Measurements from ENCODE around the gene RAB14.

DNA sequence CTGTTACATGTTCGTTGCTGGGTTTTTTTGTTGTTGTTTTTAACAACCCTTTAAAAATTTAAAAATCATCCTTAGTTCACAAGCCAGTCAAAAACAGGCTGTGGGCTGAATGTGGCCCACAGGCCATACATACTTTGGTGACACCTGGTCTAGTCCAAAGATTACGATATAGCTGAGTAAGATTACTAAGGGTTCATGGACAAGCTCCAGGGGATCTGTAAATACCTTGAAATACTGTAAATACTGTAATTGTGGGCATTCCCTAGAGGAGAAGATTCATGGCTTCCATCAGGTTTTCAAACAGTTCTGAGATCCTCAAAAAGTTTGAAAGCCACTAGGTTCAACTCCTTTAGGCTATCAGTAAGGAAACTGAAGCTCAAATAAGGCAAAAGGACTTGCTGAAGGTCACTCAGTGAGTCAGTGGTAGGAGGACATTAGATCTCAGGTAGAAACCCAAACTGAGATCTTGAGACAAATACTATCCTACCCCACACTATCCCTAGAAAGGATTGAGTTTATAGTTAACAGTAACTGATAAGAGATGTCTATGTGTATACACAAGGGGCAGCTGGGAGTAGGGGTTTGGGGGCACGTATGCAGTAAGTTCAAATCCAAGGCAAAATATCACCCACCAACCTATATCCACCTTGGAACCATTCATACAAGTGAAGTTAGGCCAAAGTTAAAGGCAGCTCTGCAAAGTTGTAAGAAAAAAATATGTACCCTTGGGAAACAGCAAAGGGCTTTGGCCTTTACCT is 17.8 kb downstream of the RAB14 start:
- TF ChIP-seq, protein P1, sequence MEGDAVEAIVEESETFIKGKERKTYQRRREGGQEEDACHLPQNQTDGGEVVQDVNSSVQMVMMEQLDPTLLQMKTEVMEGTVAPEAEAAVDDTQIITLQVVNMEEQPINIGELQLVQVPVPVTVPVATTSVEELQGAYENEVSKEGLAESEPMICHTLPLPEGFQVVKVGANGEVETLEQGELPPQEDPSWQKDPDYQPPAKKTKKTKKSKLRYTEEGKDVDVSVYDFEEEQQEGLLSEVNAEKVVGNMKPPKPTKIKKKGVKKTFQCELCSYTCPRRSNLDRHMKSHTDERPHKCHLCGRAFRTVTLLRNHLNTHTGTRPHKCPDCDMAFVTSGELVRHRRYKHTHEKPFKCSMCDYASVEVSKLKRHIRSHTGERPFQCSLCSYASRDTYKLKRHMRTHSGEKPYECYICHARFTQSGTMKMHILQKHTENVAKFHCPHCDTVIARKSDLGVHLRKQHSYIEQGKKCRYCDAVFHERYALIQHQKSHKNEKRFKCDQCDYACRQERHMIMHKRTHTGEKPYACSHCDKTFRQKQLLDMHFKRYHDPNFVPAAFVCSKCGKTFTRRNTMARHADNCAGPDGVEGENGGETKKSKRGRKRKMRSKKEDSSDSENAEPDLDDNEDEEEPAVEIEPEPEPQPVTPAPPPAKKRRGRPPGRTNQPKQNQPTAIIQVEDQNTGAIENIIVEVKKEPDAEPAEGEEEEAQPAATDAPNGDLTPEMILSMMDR (tag by site-specific recombination; IDR thresholded peaks at IDR 0.05) = no peak
- TF ChIP-seq, protein P2, sequence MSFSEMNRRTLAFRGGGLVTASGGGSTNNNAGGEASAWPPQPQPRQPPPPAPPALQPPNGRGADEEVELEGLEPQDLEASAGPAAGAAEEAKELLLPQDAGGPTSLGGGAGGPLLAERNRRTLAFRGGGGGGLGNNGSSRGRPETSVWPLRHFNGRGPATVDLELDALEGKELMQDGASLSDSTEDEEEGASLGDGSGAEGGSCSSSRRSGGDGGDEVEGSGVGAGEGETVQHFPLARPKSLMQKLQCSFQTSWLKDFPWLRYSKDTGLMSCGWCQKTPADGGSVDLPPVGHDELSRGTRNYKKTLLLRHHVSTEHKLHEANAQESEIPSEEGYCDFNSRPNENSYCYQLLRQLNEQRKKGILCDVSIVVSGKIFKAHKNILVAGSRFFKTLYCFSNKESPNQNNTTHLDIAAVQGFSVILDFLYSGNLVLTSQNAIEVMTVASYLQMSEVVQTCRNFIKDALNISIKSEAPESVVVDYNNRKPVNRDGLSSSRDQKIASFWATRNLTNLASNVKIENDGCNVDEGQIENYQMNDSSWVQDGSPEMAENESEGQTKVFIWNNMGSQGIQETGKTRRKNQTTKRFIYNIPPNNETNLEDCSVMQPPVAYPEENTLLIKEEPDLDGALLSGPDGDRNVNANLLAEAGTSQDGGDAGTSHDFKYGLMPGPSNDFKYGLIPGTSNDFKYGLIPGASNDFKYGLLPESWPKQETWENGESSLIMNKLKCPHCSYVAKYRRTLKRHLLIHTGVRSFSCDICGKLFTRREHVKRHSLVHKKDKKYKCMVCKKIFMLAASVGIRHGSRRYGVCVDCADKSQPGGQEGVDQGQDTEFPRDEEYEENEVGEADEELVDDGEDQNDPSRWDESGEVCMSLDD (tag by site-specific recombination; IDR thresholded peaks at IDR 0.05) = no peak
- TF ChIP-seq ZNF501 (tag by site-specific recombination; IDR thresholded peaks at IDR 0.05) = no peak
- no peak for TF ChIP-seq ZNF121 (tag by site-specific recombination; IDR thresholded peaks at IDR 0.05)
- TF ChIP-seq, protein P3, sequence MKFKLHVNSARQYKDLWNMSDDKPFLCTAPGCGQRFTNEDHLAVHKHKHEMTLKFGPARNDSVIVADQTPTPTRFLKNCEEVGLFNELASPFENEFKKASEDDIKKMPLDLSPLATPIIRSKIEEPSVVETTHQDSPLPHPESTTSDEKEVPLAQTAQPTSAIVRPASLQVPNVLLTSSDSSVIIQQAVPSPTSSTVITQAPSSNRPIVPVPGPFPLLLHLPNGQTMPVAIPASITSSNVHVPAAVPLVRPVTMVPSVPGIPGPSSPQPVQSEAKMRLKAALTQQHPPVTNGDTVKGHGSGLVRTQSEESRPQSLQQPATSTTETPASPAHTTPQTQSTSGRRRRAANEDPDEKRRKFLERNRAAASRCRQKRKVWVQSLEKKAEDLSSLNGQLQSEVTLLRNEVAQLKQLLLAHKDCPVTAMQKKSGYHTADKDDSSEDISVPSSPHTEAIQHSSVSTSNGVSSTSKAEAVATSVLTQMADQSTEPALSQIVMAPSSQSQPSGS (tag by site-specific recombination; IDR thresholded peaks at IDR 0.05; ENCODE audit: low read depth) = no peak

All from HEK293 (cell line).